Suppressor macrophage treated with lipopolysaccharide for 1 hour (primary cell): Measurements from ENCODE around the gene ZNF76.

Source experiments
- DNase-seq, 3 donors: peaks; one replicate each; pipeline ENCODE4 v3.0.0-alpha.2; 2020 to 2022

Gene ZNF76

GRCh38 chr6:35237476-35237875, 22.1 kb upstream of the ZNF76 start:
- no peak for DNase-seq

GRCh38 chr6:35238843-35239289, 20.7 kb upstream of the ZNF76 start:
- no peak for DNase-seq

GRCh38 chr6:35239581-35239980, 20.0 kb upstream of the ZNF76 start:
- no peak for DNase-seq

GRCh38 chr6:35240838-35241801, 18.4 kb upstream of the ZNF76 start:
- peak; percentile 66 to 72 (median 68) for DNase-seq

GRCh38 chr6:35242486-35242885, 17.0 kb upstream of the ZNF76 start:
- DNase-seq: no peak

GRCh38 chr6:35242906-35243305, 16.6 kb upstream of the ZNF76 start:
- no peak for DNase-seq

GRCh38 chr6:35243386-35243958, 16.1 kb upstream of the ZNF76 start:
- DNase-seq: no peak

GRCh38 chr6:35244551-35244950, 15.0 kb upstream of the ZNF76 start:
- no peak for DNase-seq

GRCh38 chr6:35247642-35248231, 11.8 kb upstream of the ZNF76 start:
- no peak for DNase-seq

GRCh38 chr6:35248300-35248699, 11.2 kb upstream of the ZNF76 start:
- no peak for DNase-seq

- DNase-seq: no peak
Measured at GRCh38 chr6:35248965-35249364, 10.6 kb upstream of the ZNF76 start.

GRCh38 chr6:35251949-35252348, 7.6 kb upstream of the ZNF76 start:
- DNase-seq: no peak

GRCh38 chr6:35253249-35253648, 6.3 kb upstream of the ZNF76 start:
- no peak for DNase-seq

GRCh38 chr6:35258336-35258735, 1.2 kb upstream of the ZNF76 start:
- no peak for DNase-seq

GRCh38 chr6:35258858-35259193, 709 bp upstream of the ZNF76 start:
- DNase-seq: peak; percentile 31 to 50 (median 36)

- DNase-seq: peak; percentile 60 to 82 (median 70)
Measured at GRCh38 chr6:35259948-35260590, 534 bp downstream of the ZNF76 start.

GRCh38 chr6:35260591-35261570, 1.3 kb downstream of the ZNF76 start:
- DNase-seq: peak in 2 of 3 donors; percentile 17 to 28

GRCh38 chr6:35262596-35262995, 3.1 kb downstream of the ZNF76 start:
- no peak for DNase-seq

- no peak for DNase-seq
Measured at GRCh38 chr6:35264550-35265274, 5.2 kb downstream of the ZNF76 start.

- DNase-seq: no peak
Measured at GRCh38 chr6:35265523-35265922, 6.0 kb downstream of the ZNF76 start.

- DNase-seq: no peak
Measured at GRCh38 chr6:35267446-35267845, 7.9 kb downstream of the ZNF76 start.
